HG03139 (cell line): ENCODE data around the gene MNDA.
"Not testable (repeated sequence)": the region's sequence is repeated elsewhere in the genome, so short reads cannot be mapped to it uniquely, and the experiment has no call there.

Source experiments
- ATAC-seq: cut with Tn5 transposase; IDR thresholded peaks from one replicate; pipeline ENCODE4 v1.9.1; 2021; ENCODE audit not compliant: unreplicated experiment

Gene MNDA

DNA sequence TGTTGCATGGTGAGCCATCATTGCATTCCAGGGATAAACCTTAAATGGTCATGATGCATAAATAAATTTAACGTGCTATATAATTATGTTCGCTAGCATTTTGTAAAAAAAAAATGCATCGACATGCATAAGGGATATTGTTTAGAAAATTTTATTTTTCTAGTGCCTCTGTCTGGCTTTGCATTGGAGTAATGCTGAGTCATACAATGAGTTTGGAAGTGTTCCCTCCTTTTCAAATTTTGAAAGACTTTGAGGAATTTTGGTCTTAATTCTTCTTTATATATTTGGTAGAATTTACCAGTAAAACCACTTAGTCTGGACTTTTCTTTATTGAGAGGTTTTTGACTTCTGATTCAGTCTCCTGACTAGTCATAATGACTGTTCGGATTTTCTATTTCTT lies 4.9 kb downstream of the MNDA start:
- no peak for ATAC-seq

DNA sequence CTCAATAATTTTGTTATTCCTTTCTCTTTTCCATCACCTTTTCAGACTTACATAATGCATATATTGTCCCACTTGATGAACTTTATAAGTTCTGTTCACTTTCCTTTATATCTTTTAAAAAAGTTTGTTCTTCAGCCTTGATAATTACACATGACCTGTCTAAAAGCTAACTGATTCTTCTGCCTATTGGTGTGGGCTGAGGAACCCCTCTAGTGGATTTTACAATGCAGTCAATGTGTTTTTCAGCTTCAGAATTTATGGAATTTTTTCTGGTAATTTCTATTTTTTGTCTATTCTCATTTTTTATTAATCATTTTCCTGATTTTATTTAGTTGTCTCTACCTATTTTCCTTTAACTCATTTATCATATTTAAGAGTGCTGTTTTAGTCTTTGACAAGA lies 7.5 kb downstream of the MNDA start:
- no peak for ATAC-seq

DNA sequence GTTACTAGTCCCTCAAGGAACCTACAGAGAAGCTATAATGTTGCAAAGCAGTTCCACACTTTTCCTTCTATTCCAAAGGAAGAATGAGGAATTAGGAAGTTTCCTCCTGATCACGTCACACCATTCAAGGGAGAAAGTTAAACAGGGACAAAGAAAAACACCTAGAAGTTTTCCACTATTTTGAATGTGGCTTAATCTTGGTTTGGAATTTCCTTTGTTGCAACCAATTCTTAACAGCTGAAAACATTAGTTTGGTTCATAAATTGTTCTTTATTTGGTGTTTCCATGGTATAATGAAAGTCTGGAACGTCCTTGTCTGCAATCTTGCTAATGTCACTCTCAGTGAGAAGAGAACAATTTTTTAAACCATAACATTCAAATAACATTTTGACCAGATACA lies 8.4 kb downstream of the MNDA start:
- ATAC-seq, result no peak

DNA sequence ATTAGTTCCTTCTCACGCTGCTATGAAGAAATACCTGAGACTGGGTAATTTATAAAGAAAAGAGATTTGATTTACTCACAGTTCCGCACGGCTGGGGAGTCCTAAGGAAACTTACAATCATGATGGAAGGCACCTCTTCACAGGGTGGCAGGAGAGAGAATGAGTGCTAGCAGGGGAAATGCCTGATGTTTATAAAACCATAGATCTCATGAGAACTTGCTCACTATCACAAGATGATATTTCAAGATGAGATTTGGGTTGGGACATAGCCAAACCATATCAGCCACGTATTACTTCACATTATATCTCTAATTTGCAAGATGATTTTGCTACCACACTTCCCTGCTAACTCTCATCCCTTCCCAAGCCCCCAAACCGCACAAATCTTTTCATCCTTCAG lies 9.1 kb downstream of the MNDA start:
- ATAC-seq, result no peak

DNA sequence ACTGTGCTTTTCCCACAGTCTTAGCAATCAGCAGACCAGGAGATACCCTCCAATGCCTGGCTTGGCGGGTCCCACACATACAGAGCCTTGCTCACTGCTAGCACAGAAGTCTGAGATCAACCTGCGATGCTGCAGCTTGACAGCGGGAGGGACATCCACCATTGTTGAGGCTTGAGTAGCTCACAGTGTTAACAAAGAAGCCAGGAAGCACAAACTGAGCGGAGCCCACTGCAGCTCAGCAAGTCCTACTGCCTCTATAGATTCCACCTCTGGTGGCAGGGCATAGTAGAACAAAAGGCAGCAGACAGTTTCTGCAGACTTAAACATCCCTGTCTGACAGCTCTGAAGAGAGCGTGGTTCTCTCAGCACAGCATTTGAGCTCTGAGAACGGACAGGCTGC lies 33.4 kb downstream of the MNDA start:
- ATAC-seq, result no peak

DNA sequence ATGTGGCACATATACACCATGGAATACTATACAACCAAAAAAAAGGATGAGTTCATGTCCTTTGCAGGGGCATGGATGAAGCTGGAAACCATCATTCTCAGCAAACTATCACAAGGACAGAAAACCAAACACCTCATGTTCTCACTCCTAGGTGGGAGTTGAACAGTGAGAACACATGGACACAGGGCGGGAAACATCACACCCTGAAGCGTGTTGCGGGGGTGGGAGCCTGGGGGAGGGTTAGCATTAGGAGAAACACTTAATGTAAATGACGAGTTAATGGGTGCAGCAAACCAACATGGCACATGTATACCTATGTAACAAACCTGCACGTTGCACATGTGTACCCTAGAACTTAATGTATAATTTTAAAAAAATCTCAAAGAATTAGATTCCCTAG lies 39.3 kb downstream of the MNDA start:
- ATAC-seq, result not testable (repeated sequence)

DNA sequence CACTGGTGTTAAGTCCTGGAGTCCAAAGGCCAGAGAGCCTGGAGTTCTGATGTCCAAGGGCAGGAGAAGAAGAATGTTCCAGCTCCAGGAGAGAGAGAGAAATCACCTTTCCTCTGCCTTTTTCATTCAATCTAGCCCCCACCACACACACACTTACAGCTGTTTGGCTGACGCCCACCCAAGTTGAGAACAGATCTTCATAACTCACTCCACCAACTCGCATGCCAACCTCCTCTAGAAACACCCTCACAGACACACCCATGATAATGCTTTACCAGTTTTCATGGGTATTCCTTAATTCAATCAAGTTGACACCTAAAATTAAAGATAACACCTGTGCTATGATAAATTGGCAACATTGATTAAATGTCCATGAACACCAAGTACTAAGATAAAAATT lies 42.0 kb downstream of the MNDA start:
- ATAC-seq, result no peak

DNA sequence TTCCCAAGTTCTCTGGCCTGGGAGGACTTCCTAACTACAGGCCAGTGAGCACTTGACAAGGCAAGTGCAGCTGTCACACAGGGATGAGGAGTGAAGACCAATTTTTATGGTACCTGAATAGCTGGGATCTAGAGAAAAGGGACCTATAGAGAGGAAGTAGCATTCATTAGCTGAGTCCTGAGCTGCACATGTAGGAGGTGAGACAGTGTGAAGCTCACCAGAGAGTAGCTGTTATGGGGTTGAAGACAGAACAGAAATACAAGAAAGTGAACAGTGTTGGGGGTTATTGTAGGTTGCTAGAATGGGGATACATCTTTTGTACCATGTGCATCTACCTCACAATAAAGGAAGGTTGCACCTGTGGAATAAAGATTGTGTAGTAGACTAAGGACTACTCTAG lies 62.5 kb downstream of the MNDA start:
- ATAC-seq, result no peak

DNA sequence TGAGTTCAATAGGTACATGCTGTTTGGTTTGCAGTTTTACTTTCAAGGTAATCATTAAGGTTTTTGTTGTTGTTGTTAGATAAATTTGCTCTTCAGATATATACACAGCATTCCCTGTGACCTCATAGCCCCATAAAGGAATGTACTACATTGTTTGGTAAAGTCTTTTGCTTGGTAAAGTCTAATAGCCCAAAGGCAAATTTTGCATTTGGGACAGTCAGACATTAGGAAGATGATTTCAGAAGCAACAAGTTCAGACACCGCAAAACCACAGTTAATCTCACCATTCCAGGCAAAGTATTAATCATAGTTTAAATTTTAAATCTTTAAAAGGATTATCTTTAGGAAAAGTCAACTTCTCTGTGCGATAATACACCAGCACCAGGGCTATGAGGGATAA lies 67.6 kb downstream of the MNDA start:
- no peak for ATAC-seq
